Activated T-helper 2 cell treated with anti-CD3 and anti-CD28 coated beads, Interferon-gamma antibody, Interleukin-2, Interleukin-4, amounts not matched to agents 10 μg/mL and 5 μg/mL and 100 μg/mL, durations not matched to agents 14 hours and 24 hours and 36 hours (primary cell): ENCODE data around the gene TMEM258. TPM values are rescaled to one million over a fixed set of nuclear protein-coding genes. Genes with fewer than 3 reads are reported as not detected.

ENCODE experiments used
- DNase-seq: peaks from one replicate; pipeline ENCODE4 v3.0.0; 2021; ENCODE audit warnings: low spot score
- H3K27ac Mint-ChIP-seq: one replicate; pipeline ENCODE4 v1.8.0; 2021; ENCODE audit warnings: mixed read lengths
- H3K27me3 Mint-ChIP-seq: one replicate; pipeline ENCODE4 v1.8.0; 2021; ENCODE audit warnings: low read depth, mixed read lengths
- H3K36me3 Mint-ChIP-seq: one replicate; pipeline ENCODE4 v1.8.0; 2021; ENCODE audit warnings: low read depth, mixed read lengths
- H3K4me1 Mint-ChIP-seq: one replicate; pipeline ENCODE4 v1.8.0; 2021; ENCODE audit warnings: low read depth, mixed read lengths
- H3K4me3 Mint-ChIP-seq: one replicate; pipeline ENCODE4 v1.8.0; 2021; ENCODE audit warnings: low read depth, mild to moderate bottlenecking, moderate library complexity, mixed read lengths
- H3K9me3 Mint-ChIP-seq: one replicate; pipeline ENCODE4 v1.8.0; 2021; ENCODE audit warnings: mixed read lengths
- intact Hi-C: fragments of 100-400 bp; cut with micrococcal nuclease; formaldehyde crosslinking; loops from one replicate; pipeline ENCODE4 v1.15.1; 2023
- total RNA-seq: library from RNA; stranded (reverse); gene quantifications from 2 replicates; pipeline ENCODE4 v1.2.3, GENCODE V29; 2022

TMEM258 gene
- total RNA-seq, 1 donor from 2014 or later = 187 TPM

DNA sequence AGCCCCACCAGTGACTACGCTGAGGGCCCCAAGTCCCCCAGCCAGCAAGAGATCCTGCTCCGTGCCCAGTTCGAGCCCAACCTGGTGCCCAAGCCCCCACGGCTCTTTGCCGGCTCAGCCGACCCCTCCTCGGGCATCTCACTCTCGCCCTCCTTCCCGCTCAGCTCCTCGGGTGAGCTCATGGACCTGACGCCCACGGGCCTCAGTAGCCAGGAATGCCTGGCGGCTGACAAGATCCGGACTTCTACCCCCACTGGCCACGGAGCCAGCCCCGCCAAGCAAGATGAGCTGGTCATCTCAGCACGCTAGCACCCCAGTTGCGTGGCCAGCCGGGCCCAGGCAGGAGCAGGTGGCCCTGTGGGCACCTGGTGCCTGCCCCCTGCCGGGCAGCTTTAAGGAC is 48.2 kb downstream of the TMEM258 start:
- intact Hi-C loops = no loop called here
- no peaks in the 10 kb centered on the region for H3K4me1 Mint-ChIP-seq
- no peak overlapping the region for H3K27ac Mint-ChIP-seq
- no peak for DNase-seq
- H3K27me3 Mint-ChIP-seq = peaks cover 1% of the 10 kb centered on the region
- no peaks in the 10 kb centered on the region for H3K36me3 Mint-ChIP-seq
- no peaks in the 10 kb centered on the region for H3K9me3 Mint-ChIP-seq
- no peak overlapping the region for H3K4me3 Mint-ChIP-seq

DNA sequence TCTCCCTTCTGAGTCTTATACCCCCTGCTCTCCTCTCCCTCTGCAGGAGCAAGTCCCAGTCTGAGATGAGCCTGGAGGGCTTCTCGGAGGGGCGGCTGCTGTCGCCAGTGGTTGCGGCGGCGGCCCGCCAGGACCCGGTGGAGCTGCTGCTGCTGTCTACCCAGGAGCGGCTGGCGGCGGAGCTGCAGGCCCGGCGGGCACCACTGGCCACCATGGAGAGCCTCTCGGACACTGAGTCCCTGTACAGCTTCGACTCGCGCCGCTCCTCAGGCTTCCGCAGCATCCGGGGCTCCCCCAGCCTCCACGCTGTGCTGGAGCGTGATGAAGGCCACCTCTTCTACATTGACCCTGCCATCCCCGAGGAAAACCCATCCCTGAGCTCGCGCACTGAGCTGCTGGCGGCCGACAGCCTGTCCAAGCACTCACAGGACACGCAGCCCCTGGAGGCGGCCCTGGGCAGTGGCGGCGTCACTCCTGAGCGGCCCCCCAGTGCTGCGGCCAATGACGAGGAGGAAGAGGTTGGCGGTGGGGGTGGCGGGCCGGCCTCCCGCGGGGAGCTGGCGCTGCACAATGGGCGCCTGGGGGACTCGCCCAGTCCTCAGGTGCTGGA is 48.8 kb downstream of the TMEM258 start:
- H3K36me3 Mint-ChIP-seq = no peaks in the 10 kb centered on the region
- intact Hi-C loops = no loop called here
- no peaks in the 10 kb centered on the region for H3K27me3 Mint-ChIP-seq
- H3K4me1 Mint-ChIP-seq = no peaks in the 10 kb centered on the region
- H3K9me3 Mint-ChIP-seq = no peaks in the 10 kb centered on the region
- no peak overlapping the region for H3K4me3 Mint-ChIP-seq
- no peak overlapping the region for H3K27ac Mint-ChIP-seq
- DNase-seq = no peak

DNA sequence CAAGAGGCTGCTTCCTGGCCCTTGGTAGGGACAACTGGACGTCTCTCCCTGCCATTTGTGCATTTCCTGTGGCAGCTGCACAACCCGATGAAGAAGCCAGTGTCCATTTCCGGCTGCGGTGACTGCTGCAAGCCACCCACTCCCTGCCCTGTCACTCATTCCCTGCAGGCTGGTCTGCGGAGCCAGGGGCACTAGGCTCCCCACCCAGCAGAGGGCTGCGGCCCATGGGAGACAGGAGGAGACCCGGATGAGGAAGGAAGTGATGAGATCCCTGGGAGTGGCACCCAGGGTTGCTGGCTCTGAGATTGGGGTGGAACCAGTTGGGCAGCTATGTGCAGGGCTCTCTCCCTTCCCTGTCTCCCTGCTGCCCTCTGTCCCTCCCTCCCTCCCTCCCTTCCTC is 50.0 kb downstream of the TMEM258 start:
- H3K4me3 Mint-ChIP-seq = no peak overlapping the region
- no peaks in the 10 kb centered on the region for H3K36me3 Mint-ChIP-seq
- DNase-seq = no peak
- H3K4me1 Mint-ChIP-seq = no peaks in the 10 kb centered on the region
- intact Hi-C loops = no loop called here
- H3K27ac Mint-ChIP-seq = no peak overlapping the region
- no peaks in the 10 kb centered on the region for H3K9me3 Mint-ChIP-seq
- no peaks in the 10 kb centered on the region for H3K27me3 Mint-ChIP-seq

DNA sequence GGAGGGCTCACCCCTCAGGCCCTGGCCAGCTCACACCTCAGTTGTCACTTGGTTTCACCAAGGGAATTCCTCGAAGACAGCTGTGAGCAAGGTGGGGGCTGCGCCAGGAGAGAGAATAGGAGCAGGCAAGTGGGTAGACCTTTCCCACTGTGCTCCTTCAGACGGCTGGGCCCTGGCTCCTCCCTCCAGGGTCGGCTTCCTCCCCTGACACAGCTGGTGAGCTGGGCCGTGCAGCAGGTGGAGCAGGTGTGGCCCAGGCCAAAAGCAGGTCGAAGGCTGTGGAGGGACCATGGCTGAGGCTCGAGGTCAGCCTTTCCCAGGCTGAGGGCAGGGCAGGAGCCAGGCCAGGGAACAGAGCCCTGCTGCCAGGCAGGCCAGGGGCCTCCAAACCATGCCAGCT is 52.4 kb downstream of the TMEM258 start:
- no peaks in the 10 kb centered on the region for H3K9me3 Mint-ChIP-seq
- H3K27ac Mint-ChIP-seq = no peak overlapping the region
- H3K27me3 Mint-ChIP-seq = no peaks in the 10 kb centered on the region
- no peak overlapping the region for H3K4me3 Mint-ChIP-seq
- H3K36me3 Mint-ChIP-seq = no peaks in the 10 kb centered on the region
- intact Hi-C loops = no loop called here
- H3K4me1 Mint-ChIP-seq = no peaks in the 10 kb centered on the region
- DNase-seq = no peak

DNA sequence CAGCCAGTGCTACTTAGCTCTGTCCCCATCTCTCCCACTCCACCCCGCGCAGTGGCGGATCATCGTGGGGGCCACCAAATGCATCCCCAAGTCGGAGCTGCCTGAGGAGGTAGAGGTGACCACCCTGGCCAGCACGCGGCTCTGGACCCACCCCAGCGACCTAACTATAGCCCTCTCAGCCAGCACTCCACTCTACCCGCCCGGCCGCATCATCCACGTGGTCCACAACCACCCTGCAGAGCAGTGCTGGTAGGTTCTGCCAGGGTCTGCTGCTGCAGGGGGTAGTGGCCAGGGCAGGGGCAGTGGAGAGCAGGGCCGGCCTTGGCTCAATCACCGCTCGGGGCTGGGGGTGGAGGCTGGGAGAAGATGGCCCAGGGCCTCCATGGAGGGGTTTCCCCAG is 53.0 kb downstream of the TMEM258 start:
- Mint-ChIP-seq H3K4me1 (no peaks in the 10 kb centered on the region), H3K9me3 (no peaks in the 10 kb centered on the region), H3K27ac (no peak overlapping the region), H3K27me3 (no peaks in the 10 kb centered on the region), H3K4me3 (no peak overlapping the region), H3K36me3 (no peaks in the 10 kb centered on the region)
- DNase-seq = no peak
- intact Hi-C loops = no loop called here

Other genes starting within 250 kb of the TMEM258 start
- gene SYT7, start 211.5 kb downstream of the TMEM258 start, total RNA-seq = 0.09 and 0.30 TPM in 2 replicates
- 0.07 TPM in 2 replicates for gene DAGLA, start 112.2 kb downstream of the TMEM258 start, total RNA-seq
- gene MYRF, start 40.0 kb downstream of the TMEM258 start, total RNA-seq = 1.8 and 2.6 TPM in 2 replicates
- 130 and 131 TPM in 2 replicates for gene FEN1, start 312 bp upstream of the TMEM258 start, total RNA-seq
- gene FADS1, start 24.4 kb upstream of the TMEM258 start, total RNA-seq = 114 and 116 TPM in 2 replicates
- gene FADS2, start 35.7 kb upstream of the TMEM258 start, total RNA-seq = 366 and 381 TPM in 2 replicates
- 22.1 and 24.1 TPM in 2 replicates for gene FADS3, start 98.9 kb upstream of the TMEM258 start, total RNA-seq
- 0.09 TPM in 1 of 2 replicates, not detected in the other for gene RAB3IL1, start 125.0 kb upstream of the TMEM258 start, total RNA-seq
- gene BEST1, start 157.8 kb upstream of the TMEM258 start, total RNA-seq = 0.09 TPM in 1 of 2 replicates, not detected in the other
- 568 and 585 TPM in 2 replicates for gene FTH1, start 175.0 kb upstream of the TMEM258 start, total RNA-seq